Small intestine (tissue), 7 donors: ENCODE results near the gene IL37. TPM values are rescaled to one million over a fixed set of nuclear protein-coding genes. Genes with fewer than 3 reads are reported as not detected.

Experiments
- DNase-seq, 2 donors: peaks; one replicate each; pipeline versions ENCODE4 v3.0.0 to v3.0.0-alpha.2; 2013
- FAIRE-seq: peaks from 2 replicates; lab custom pipeline; 2012; peaks lifted over from hg19 to GRCh38; lab: Jason Lieb, UNC
- H3K27ac ChIP-seq, 3 donors: one replicate each; pipeline ENCODE4 v1.5.1; 2013; ENCODE audit warnings: low read length in 2 of 3, mild to moderate bottlenecking in 2 of 3, control low read depth in 1 of 3, inconsistent platforms in 1 of 3, low read depth in 1 of 3, moderate library complexity in 1 of 3
- H3K27me3 ChIP-seq, 3 donors: one replicate each; pipeline ENCODE4 v1.6.1; 2013; ENCODE audit warnings: low read length in 3 of 3, inconsistent platforms in 1 of 3; ENCODE audit not compliant: control insufficient read depth in 3 of 3, insufficient read depth in 3 of 3
- H3K36me3 ChIP-seq, 3 donors: one replicate each; pipeline ENCODE4 v1.6.1; 2013; ENCODE audit warnings: low read length in 3 of 3, inconsistent platforms in 1 of 3, low read depth in 1 of 3, mild to moderate bottlenecking in 1 of 3, moderate library complexity in 1 of 3; ENCODE audit not compliant: control insufficient read depth in 3 of 3, insufficient read depth in 2 of 3
- H3K4me1 ChIP-seq, 3 donors: one replicate each; pipeline ENCODE4 v1.6.1; 2013; ENCODE audit warnings: low read length in 2 of 3, inconsistent platforms in 1 of 3, low read depth in 1 of 3, mild to moderate bottlenecking in 1 of 3, moderate library complexity in 1 of 3; ENCODE audit not compliant: control insufficient read depth in 3 of 3, insufficient read depth in 2 of 3
- H3K4me3 ChIP-seq, 3 donors: one replicate each; pipeline ENCODE4 v1.5.1; 2013; ENCODE audit warnings: low read length in 3 of 3, control low read depth in 1 of 3, inconsistent platforms in 1 of 3, low read depth in 1 of 3, mild to moderate bottlenecking in 1 of 3, moderate library complexity in 1 of 3
- H3K9me3 ChIP-seq, 2 donors: one replicate each; pipeline ENCODE4 v1.6.1; 2013; ENCODE audit warnings: low read depth in 1 of 2, low read length in 1 of 2; ENCODE audit not compliant: control insufficient read depth in 2 of 2, insufficient read depth in 1 of 2
- WGBS, 3 donors: extraction: QIAGEN DNeasy Blood & Tissue Kit; methylation state at CpG; one replicate each; pipeline ENCODE4 v1.1.7; 2013; 5-methylcytosine and 5-hydroxymethylcytosine counted together
- polyA plus RNA-seq, 4 donors: library from polyadenylated mRNA; stranded (reverse) in 3 of 4; unstranded in 1 of 4; fragments of 200-250 nt in 3 of 4; fragments of 120-200 nt in 1 of 4; gene quantifications; one replicate each; pipeline versions ENCODE4 v1.2.1 to v1.2.3, GENCODE V29; 2013
- donor health status: healthy with polysubstance abuse.
- donor health status: control.
- donor health status: control.
- donor health status: Bipolar disorder and iron deficiency.
- donor health status: healthy.

The IL37 gene
- polyA plus RNA-seq, 4 donors: 1.6 TPM; not detected in 3

GRCh38 chr2:112949456-112949855 lies 38.5 kb downstream of the IL37 start:
- peaks cover 0 to 2% (median 2%) of the 10 kb centered on the region in 3 donors for H3K27me3 ChIP-seq
- FAIRE-seq: no peak
- 73 to 87% (median 80%) methylated on average over 8 of the region's 8 CpGs for WGBS, 3 donors

GRCh38 chr2:112954364-112954763 lies 43.4 kb downstream of the IL37 start:
- WGBS, 3 donors: 87 to 91% (median 91%) methylated on average over 7 of the region's 7 CpGs

More at GRCh38 chr2:112949456-112949855, 38.5 kb downstream of the IL37 start:
- no peak for DNase-seq
- Histone ChIP-seq H3K4me3 (no peak overlapping the region), H3K4me1 (no peaks in the 10 kb centered on the region), H3K27ac (no peak overlapping the region), H3K36me3 (no peaks in the 10 kb centered on the region), H3K9me3 (peaks cover 0 to 30% of the 10 kb centered on the region in 2 donors)

GRCh38 chr2:112957511-112957910 lies 46.5 kb downstream of the IL37 start:
- no peaks in the 10 kb centered on the region for H3K9me3 ChIP-seq
- 91 to 99% (median 95%) methylated on average over 3 of the region's 3 CpGs for WGBS, 3 donors
- H3K36me3 ChIP-seq: no peaks in the 10 kb centered on the region
- no peak for DNase-seq
- FAIRE-seq: no peak
- no peaks in the 10 kb centered on the region for H3K4me1 ChIP-seq
- no peak overlapping the region for H3K4me3 ChIP-seq
- peaks cover 0 to 2% (median 0%) of the 10 kb centered on the region in 3 donors for H3K27me3 ChIP-seq
- H3K27ac ChIP-seq: no peak overlapping the region

More at GRCh38 chr2:112954364-112954763, 43.4 kb downstream of the IL37 start:
- Histone ChIP-seq H3K27ac (no peak overlapping the region), H3K27me3 (peaks cover 0 to 2% (median 2%) of the 10 kb centered on the region in 3 donors), H3K36me3 (no peaks in the 10 kb centered on the region), H3K4me3 (no peak overlapping the region), H3K9me3 (no peaks in the 10 kb centered on the region), H3K4me1 (no peaks in the 10 kb centered on the region)
- FAIRE-seq (no peak), DNase-seq (no peak)

- Histone ChIP-seq H3K36me3 (no peaks in the 10 kb centered on the region), H3K4me1 (no peaks in the 10 kb centered on the region), H3K4me3 (no peak overlapping the region), H3K27me3 (peaks cover 0 to 2% (median 0%) of the 10 kb centered on the region in 3 donors), H3K27ac (no peak overlapping the region), H3K9me3 (no peaks in the 10 kb centered on the region)
- WGBS, 3 donors: 36 to 49% (median 47%) methylated on average over 9 of the region's 9 CpGs
- DNase-seq: peak; percentile 54 to 67
- FAIRE-seq: no peak
Observed at GRCh38 chr2:112958428-112959108, 47.6 kb downstream of the IL37 start.

- peaks cover 0 to 2% (median 0%) of the 10 kb centered on the region in 3 donors for H3K27me3 ChIP-seq
- WGBS, 3 donors: 55 to 67% (median 58%) methylated on average over 14 of the region's 14 CpGs
- H3K4me1 ChIP-seq: no peaks in the 10 kb centered on the region
- no peaks in the 10 kb centered on the region for H3K9me3 ChIP-seq
- FAIRE-seq: no peak
- H3K36me3 ChIP-seq: no peaks in the 10 kb centered on the region
- peak in 1 of 2 donors; percentile 18 for DNase-seq
- H3K27ac ChIP-seq: no peak overlapping the region
- H3K4me3 ChIP-seq: no peak overlapping the region
Observed at GRCh38 chr2:112959109-112959812, 48.3 kb downstream of the IL37 start.

- no peaks in the 10 kb centered on the region for H3K36me3 ChIP-seq
- H3K4me3 ChIP-seq: no peak overlapping the region
- H3K27ac ChIP-seq: no peak overlapping the region
- H3K9me3 ChIP-seq: no peaks in the 10 kb centered on the region
- FAIRE-seq (no peak), DNase-seq (no peak)
- no peaks in the 10 kb centered on the region for H3K4me1 ChIP-seq
- WGBS, 3 donors: 48 to 79% (median 56%) methylated on average over 2 of the region's 2 CpGs
- H3K27me3 ChIP-seq: peaks cover 0 to 2% (median 0%) of the 10 kb centered on the region in 3 donors
Observed at GRCh38 chr2:112960230-112960825, 49.4 kb downstream of the IL37 start.

- DNase-seq (no peak), FAIRE-seq (no peak)
- no peak overlapping the region for H3K4me3 ChIP-seq
- H3K9me3 ChIP-seq: no peaks in the 10 kb centered on the region
- H3K4me1 ChIP-seq: no peaks in the 10 kb centered on the region
- no peaks in the 10 kb centered on the region for H3K36me3 ChIP-seq
- WGBS, 3 donors: 70 to 73% (median 71%) methylated on average over 3 of the region's 3 CpGs
- H3K27ac ChIP-seq: no peak overlapping the region
- H3K27me3 ChIP-seq: no peaks in the 10 kb centered on the region
Observed at GRCh38 chr2:112962308-112963175, 51.6 kb downstream of the IL37 start.

GRCh38 chr2:112967023-112967422 lies 56.1 kb downstream of the IL37 start:
- Histone ChIP-seq H3K36me3 (no peaks in the 10 kb centered on the region), H3K27ac (no peak overlapping the region)
- FAIRE-seq: no peak

More at GRCh38 chr2:112967023-112967422, 56.1 kb downstream of the IL37 start:
- 55 to 78% (median 58%) methylated on average over 2 of the region's 2 CpGs for WGBS, 3 donors
- no peak for DNase-seq
- H3K9me3 ChIP-seq: no peaks in the 10 kb centered on the region
- H3K27me3 ChIP-seq: no peaks in the 10 kb centered on the region
- no peaks in the 10 kb centered on the region for H3K4me1 ChIP-seq
- H3K4me3 ChIP-seq: no peak overlapping the region
